AG09309 (cell line): ENCODE data around the gene MTUS2.

Source experiments
- DNase-seq: peaks from one replicate; pipeline ENCODE4 v3.0.0-alpha.2; 2010; ENCODE audit warnings: low read depth
- H3K4me3 ChIP-seq: 2 replicates; pipeline ENCODE4 v1.5.1; 2011; ENCODE audit warnings: mild to moderate bottlenecking, low read depth, low read length, moderate library complexity; ENCODE audit not compliant: control insufficient read depth
- TF ChIP-seq, protein P1 (sequence below): IDR thresholded peaks from 2 replicates; pipeline ENCODE4 v1.5.1; 2011; ENCODE audit warnings: mild to moderate bottlenecking, low read depth, low read length, inconsistent platforms; ENCODE audit not compliant: insufficient read depth, control insufficient read depth; ENCODE audit errors: missing control alignments

MTUS2 gene

DNA sequence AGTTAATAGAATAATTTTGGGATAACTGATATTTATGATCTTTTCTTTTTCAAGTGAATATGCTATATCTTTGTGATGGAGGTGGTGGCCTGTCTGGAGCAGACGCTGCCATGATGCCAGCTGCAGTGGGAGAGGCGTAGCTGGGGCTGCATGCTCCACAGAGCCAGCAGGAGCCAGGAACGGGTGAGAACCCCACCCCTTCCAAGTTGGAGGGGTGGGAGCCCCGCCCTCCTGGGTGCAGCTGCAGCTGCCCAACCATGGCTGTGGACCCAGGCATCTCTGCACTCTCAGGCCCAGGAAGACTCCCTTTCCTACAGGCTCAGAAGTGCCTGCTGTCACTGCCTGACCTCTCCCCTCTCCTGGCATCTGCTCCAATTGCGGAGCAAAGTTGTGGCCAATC lies 402.3 kb downstream of the MTUS2 start:
- TF ChIP-seq, protein P1, sequence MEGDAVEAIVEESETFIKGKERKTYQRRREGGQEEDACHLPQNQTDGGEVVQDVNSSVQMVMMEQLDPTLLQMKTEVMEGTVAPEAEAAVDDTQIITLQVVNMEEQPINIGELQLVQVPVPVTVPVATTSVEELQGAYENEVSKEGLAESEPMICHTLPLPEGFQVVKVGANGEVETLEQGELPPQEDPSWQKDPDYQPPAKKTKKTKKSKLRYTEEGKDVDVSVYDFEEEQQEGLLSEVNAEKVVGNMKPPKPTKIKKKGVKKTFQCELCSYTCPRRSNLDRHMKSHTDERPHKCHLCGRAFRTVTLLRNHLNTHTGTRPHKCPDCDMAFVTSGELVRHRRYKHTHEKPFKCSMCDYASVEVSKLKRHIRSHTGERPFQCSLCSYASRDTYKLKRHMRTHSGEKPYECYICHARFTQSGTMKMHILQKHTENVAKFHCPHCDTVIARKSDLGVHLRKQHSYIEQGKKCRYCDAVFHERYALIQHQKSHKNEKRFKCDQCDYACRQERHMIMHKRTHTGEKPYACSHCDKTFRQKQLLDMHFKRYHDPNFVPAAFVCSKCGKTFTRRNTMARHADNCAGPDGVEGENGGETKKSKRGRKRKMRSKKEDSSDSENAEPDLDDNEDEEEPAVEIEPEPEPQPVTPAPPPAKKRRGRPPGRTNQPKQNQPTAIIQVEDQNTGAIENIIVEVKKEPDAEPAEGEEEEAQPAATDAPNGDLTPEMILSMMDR: no peak
- no peak overlapping the region for H3K4me3 ChIP-seq
- no peak for DNase-seq

DNA sequence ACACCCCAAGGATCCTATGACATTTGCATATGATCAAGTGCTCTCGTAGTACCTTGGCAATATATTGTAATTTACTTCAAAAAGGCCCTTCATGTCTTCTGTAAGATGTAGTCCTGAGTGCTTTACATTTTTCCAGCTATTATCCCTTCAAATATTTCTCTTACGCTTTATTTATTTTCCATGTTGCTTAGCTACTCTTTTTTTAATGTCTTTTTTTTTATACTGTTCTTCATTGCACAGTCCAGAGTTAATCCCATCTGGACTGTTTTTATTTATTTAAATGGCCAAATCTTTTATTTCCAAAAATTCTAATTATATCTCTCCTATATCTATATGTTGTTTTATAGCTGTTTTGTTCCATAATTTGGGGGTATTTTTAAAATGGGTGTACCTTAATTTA lies 404.1 kb downstream of the MTUS2 start:
- no peak overlapping the region for H3K4me3 ChIP-seq
- DNase-seq: no peak
- TF ChIP-seq, protein P1: no peak

DNA sequence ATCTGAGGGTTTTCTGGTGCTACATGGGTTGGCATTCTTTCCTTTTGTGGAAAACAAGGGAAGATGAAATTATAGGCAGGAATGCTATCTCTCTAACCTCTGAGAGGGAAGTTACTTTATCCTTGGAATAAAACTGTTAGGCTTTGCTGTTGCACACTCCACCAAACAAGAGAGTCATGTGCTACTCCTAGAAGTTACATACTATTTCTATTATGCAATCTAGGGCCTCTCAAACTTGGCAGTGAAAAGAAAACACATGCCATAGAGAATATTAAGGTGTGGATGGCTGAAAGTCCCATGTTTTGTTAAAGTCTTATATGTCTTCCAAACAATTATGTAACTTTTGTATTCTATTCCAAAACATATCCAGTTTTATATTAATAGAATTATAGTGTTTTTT lies 407.4 kb downstream of the MTUS2 start:
- H3K4me3 ChIP-seq: no peak overlapping the region
- DNase-seq: no peak
- TF ChIP-seq, protein P1: no peak

DNA sequence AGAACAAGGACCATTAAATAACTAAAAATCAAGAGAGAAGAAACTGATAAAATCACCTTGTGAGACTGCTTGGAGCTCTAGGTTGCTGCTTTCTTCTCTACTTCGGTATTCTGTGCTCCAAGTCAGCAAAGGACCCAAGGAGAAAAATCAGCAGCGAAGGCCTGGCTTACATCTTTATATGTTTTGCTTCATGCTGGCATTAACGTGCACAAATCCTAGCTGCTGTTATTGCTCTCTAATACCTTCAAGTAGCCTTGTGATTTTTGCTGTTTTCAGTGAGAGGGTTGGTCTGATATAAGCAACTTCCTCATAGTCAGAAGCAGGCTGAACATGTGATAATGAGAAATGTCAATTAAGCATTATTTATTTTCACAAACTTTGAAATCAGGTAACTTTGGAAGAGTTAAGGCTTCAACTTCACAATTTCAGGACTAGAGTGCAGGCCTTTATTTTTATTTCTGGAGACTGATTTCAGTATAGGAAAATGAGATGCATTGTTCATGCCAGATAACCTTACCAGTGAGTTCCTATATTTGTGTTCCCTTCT lies 410.2 kb downstream of the MTUS2 start:
- TF ChIP-seq, protein P1: no peak
- no peak for DNase-seq

DNA sequence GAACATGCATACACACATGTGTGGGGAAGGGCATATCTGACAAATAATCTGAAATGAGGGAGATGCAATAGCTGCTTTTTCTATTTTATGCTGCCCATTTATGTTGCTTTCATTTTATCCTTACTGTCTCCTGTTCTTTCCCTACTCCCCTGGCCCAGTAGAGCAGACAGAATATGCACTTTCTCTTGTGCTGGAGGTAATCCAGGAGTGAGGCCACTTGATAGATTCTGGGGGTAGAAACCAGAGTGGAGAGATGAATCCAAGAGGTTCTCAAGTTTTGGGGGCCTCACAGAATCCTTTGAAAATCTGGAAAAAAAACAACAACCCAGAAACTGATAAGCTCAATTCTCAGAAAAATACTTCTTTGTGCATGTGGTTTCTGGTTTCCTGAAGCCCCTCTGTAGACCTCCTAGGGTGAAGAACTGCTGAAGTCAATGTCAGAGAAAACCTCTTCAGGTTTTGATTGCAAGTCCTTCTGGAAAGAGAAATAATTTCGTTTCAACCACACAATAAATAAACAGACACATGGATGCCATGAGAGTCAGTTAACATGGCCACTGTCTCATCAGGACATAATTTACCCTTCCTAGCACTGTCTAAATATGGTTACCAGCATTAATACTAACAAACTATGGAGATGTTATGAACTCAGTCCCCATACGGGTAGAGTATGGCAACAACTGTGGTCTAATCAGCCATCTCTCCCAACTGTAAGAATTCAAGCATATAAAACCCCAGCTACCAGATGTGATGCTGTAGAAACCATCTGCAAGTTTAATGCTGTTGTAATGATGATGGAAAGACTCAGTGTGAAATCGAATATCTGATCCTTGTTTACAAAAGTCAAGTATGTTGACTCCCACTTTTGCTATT lies 419.8 kb downstream of the MTUS2 start:
- TF ChIP-seq, protein P1: no peak
- no peak overlapping the region for H3K4me3 ChIP-seq
- no peak for DNase-seq

More for the DNA sequence above, 410.2 kb downstream of the MTUS2 start:
- no peak overlapping the region for H3K4me3 ChIP-seq

DNA sequence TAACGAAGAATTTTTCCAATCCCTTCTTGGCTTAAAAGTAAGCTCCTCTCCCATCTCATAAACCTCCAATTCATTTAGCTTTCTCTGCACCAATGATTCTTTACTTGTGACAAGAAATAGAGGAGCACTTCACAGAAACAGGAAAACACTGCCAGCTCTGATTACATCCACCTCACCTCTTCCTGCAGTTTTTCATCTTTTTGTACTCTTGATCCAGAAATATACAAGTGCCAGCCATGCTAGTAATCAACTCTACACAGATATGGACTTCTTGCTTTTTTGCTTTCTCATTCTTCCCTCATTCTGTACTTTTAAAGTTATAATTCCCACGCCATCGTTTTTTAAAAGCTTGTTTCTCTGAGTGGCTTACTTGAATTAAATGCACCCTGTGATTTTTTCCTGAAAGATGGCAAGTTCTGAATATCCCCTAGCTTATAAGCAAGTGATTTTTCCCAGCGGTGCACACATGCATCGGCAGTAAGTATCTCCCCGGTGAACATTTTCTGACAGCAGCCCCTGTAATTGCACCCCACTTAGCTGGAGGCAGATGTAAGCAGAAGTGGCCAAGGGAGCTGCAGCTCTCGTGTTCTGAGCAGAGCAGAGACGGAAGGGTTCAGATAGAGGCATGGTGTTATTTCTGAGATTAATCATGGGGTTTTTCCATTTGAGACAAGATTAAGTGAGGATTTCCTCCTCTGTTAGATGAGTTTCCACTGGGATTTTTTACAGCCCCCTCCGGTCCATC lies 434.7 kb downstream of the MTUS2 start:
- TF ChIP-seq, protein P1: no peak
- no peak for DNase-seq
- no peak overlapping the region for H3K4me3 ChIP-seq
